K562 (cell line): ENCODE results near the gene B3GALT5. TPM values are rescaled to one million over a fixed set of nuclear protein-coding genes. Genes with fewer than 3 reads are reported as not detected.

ENCODE experiments used
- ATAC-seq: fragments of 200-7000 bp; cut with Tn5 transposase; 3 replicates; pipeline ENCODE4 v1.9.1; 2020; ENCODE audit warnings: moderate library complexity
- BruUV-seq: library from RNA; stranded (reverse); fragments of 400-500 nt; replicated peaks from 2 replicates; lab custom pipeline; 2021; lab: Mats Ljungman, UMichigan
- CTCF ChIA-PET: fragments of 300-600 bp; formaldehyde crosslinking; extraction: SDS; loops from one replicate; lab custom pipeline; 2021; ENCODE audit warnings: low intra/inter-chr PET ratio; lab: Yijun Ruan, JAX
- POLR2A ChIA-PET: fragments of 300-600, 350-650 bp; sonication (Branson Sonifier 250); formaldehyde crosslinking; extraction: SDS; loops from one replicate; lab custom pipeline; 2021; ENCODE audit warnings: antibody characterized with exemption, inconsistent platforms; lab: Yijun Ruan, JAX
- DNase-seq, 4 experiments: peaks; one replicate each; pipeline versions ENCODE4 v3.0.0 to v3.0.0-alpha.2; 2011 to 2018; ENCODE audit warnings: low spot score in 3 of 4, mixed read lengths in 3 of 4; ENCODE audit errors: extremely low read depth in 1 of 4
- FAIRE-seq: peaks from 2 replicates; lab custom pipeline; 2011; peaks lifted over from hg19 to GRCh38; lab: Jason Lieb, UNC
- H2AFZ ChIP-seq: 2 replicates; pipeline ENCODE4 v1.6.0; 2011; ENCODE audit warnings: low read depth, low read length, control low read depth, inconsistent platforms
- H3K27ac ChIP-seq: fragments of 200-600 bp; 3 replicates; pipeline ENCODE4 v1.8.0; 2011; ENCODE audit warnings: low read depth, mild to moderate bottlenecking, control low read depth, inconsistent platforms, low read length, moderate library complexity, mixed read lengths; ENCODE audit errors: extremely low read depth
- H3K27me3 ChIP-seq, 2 experiments: fragments of 300-600 bp in 1 of 2; 2 replicates in 1 of 2; 3 replicates in 1 of 2; pipeline versions ENCODE4 v1.6.0 to v1.8.0; 2011; ENCODE audit warnings: inconsistent platforms in 2 of 2, low read length in 2 of 2, mild to moderate bottlenecking in 1 of 2, mixed read lengths in 1 of 2, moderate library complexity in 1 of 2; ENCODE audit not compliant: control insufficient read depth in 2 of 2, insufficient read depth in 2 of 2
- H3K36me3 ChIP-seq: fragments of 300-600 bp; 3 replicates; pipeline ENCODE4 v1.8.0; 2011; ENCODE audit warnings: mild to moderate bottlenecking, low read length, inconsistent platforms; ENCODE audit not compliant: control insufficient read depth, insufficient read depth
- H3K4me1 ChIP-seq, 2 experiments: fragments of 200-600 bp in 1 of 2; replicated peaks in 1 of 2; 2 replicates in 1 of 2; 3 replicates in 1 of 2; pipeline versions ENCODE4 v1.5.1 to v1.8.0; 2011; ENCODE audit warnings: inconsistent platforms in 2 of 2, low read length in 2 of 2, mild to moderate bottlenecking in 1 of 2, mixed read lengths in 1 of 2, moderate library complexity in 1 of 2; ENCODE audit not compliant: control insufficient read depth in 2 of 2, insufficient read depth in 2 of 2
- H3K4me2 ChIP-seq: 2 replicates; pipeline ENCODE4 v1.6.1; 2011; ENCODE audit warnings: low read length, control low read depth, inconsistent platforms, mixed read lengths; ENCODE audit not compliant: insufficient read depth
- H3K4me3 ChIP-seq: fragments of 200-600 bp; sonication (generic), shearing (Covaris generic); 2 replicates; pipeline ENCODE4 v1.5.1; 2016; ENCODE audit warnings: control low read depth, inconsistent platforms
- H3K79me2 ChIP-seq: fragments of 200-600 bp; 3 replicates; pipeline ENCODE4 v1.8.0; 2011; ENCODE audit warnings: low read length, inconsistent platforms; ENCODE audit not compliant: control insufficient read depth, insufficient read depth
- H3K9ac ChIP-seq, 2 experiments: 2 replicates each; pipeline versions ENCODE4 v1.6.0 to v1.6.1; 2011; ENCODE audit warnings: low read depth in 2 of 2, low read length in 2 of 2, control low read depth in 1 of 2, inconsistent platforms in 1 of 2, mild to moderate bottlenecking in 1 of 2, mixed read lengths in 1 of 2; ENCODE audit not compliant: insufficient read depth in 1 of 2
- H3K9me1 ChIP-seq: one replicate; pipeline ENCODE4 v1.6.0; 2011; ENCODE audit warnings: inconsistent platforms, mild to moderate bottlenecking, low read length, moderate library complexity; ENCODE audit not compliant: control insufficient read depth, insufficient read depth
- H3K9me3 ChIP-seq: replicated peaks from 2 replicates; pipeline ENCODE4 v1.5.1; 2011; ENCODE audit warnings: low read depth, low read length, inconsistent platforms; ENCODE audit not compliant: control insufficient read depth, insufficient read depth
- H4K20me1 ChIP-seq: replicated peaks from 2 replicates; pipeline ENCODE4 v1.6.1; 2011; ENCODE audit warnings: low read length, inconsistent platforms, mixed read lengths; ENCODE audit not compliant: control insufficient read depth, insufficient read depth
- ETS2 ChIP-seq: IDR thresholded peaks from 2 replicates; pipeline ENCODE4 v1.6.1; 2016; ENCODE audit warnings: borderline replicate concordance, missing genetic modification characterization, mild to moderate bottlenecking, moderate library complexity, missing compliant biosample characterization; ENCODE audit not compliant: poor library complexity, severe bottlenecking
- L3MBTL2 ChIP-seq: fragments of 450-650 bp; IDR thresholded peaks from 2 replicates; pipeline ENCODE4 v1.6.1; 2016; ENCODE audit warnings: mild to moderate bottlenecking, moderate library complexity
- RAD51 ChIP-seq: fragments of 450-650 bp; IDR thresholded peaks from 2 replicates; pipeline ENCODE4 v1.7.1; 2016; ENCODE audit warnings: low read depth, mild to moderate bottlenecking, borderline replicate concordance
- RBM25 ChIP-seq: fragments of 200-400 bp; formaldehyde crosslinking; IDR thresholded peaks from 2 replicates; pipeline ENCODE4 v1.6.1; 2018; ENCODE audit warnings: low read length, low read depth, moderate library complexity; ENCODE audit not compliant: severe bottlenecking
- TAF15 ChIP-seq: fragments of 200-400 bp; formaldehyde crosslinking; IDR thresholded peaks from 2 replicates; pipeline ENCODE4 v1.6.1; 2017; ENCODE audit warnings: mild to moderate bottlenecking, low read depth, low read length, moderate library complexity
- WGBS: fragments of 100-300 bp; shearing (Covaris generic); methylation state at CpG from one replicate; pipeline ENCODE4 v1.1.6; 2016; ENCODE audit warnings: low coverage, mixed read lengths; ENCODE audit not compliant: insufficient coverage; ENCODE audit errors: missing lambda C conversion rate; 5-methylcytosine and 5-hydroxymethylcytosine counted together
- in situ Hi-C: fragments of 300-500 bp; cut with MboI; formaldehyde crosslinking; loops from 4 replicates; pipeline ENCODE4 v1.15.0; 2018; ENCODE audit warnings: inconsistent platforms, mixed read lengths
- intact Hi-C: fragments of 100-400 bp; cut with micrococcal nuclease; formaldehyde crosslinking; loops from 2 replicates; pipeline ENCODE4 v1.14.2; 2022
- polyA plus RNA-seq, 8 experiments: library from polyadenylated mRNA; depleted of rRNA in 4 of 8; stranded (reverse) in 5 of 8; unstranded in 3 of 8; fragments of >200 nt; fragmentation: Nextera tagmentation in 2 of 8; fragmentation: Illumina TruSeq in 1 of 8; extraction: Ambion mirVana in 2 of 8; extraction: Trizol in 1 of 8; gene quantifications; 2 replicates each; pipeline versions ENCODE4 v1.2.1 to v1.2.3, GENCODE V29; 2011 to 2014; ENCODE audit warnings: inconsistent platforms in 1 of 8, missing spikeins in 1 of 8
- total RNA-seq, 7 experiments: library from RNA; depleted of rRNA in 6 of 7; stranded (reverse); fragments of >200 nt in 6 of 7; fragmentation: Illumina TruSeq in 2 of 7; extraction: Trizol in 2 of 7; gene quantifications; 2 replicates each; pipeline versions ENCODE4 v1.2.1 to v1.2.3, GENCODE V29; 2011 to 2021; ENCODE audit warnings: low replicate concordance in 1 of 7
- TF ChIP-seq, protein P1 (sequence below): sonication (generic); formaldehyde crosslinking; IDR thresholded peaks from 2 replicates; pipeline ENCODE4 v1.5.0; 2020; ENCODE audit warnings: missing genetic modification reagents
- TF ChIP-seq, protein P2 (sequence below): sonication (generic); formaldehyde crosslinking; IDR thresholded peaks from 2 replicates; pipeline ENCODE4 v1.9.0; 2022; ENCODE audit warnings: mild to moderate bottlenecking, missing genetic modification reagents

B3GALT5 gene
- total and polyA plus RNA-seq, 9 of the 15 experiments (the other 6 are each of a cell fraction or from before 2014, with no cell fraction given): 0.02 TPM; not detected in 8

DNA sequence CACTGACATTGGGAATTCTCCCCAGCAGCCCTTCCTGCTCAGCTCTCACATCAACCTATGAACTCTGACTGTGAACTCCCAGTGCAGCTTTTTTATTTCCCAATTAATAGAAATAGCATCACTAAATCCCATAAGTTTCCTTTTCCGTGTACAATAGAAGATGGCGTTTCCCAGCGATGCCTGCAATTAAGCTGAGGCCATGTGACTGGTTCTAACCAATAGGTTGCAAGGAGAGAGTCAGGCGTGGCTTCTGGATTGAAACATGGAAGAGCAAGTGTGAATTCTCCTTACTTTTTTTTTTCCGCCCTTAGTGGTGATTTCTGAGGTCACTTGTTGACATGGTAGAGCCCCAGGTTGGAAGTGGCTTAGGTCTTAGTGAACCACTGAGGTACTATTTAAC, 73.3 kb downstream of the B3GALT5 start:
- no peaks in the 10 kb centered on the region; a peak in 1 of 5 replicates for H3K27me3 ChIP-seq
- no peak overlapping the region for H3K4me2 ChIP-seq
- in situ Hi-C loops: no loop called here
- no peak overlapping the region for H3K9ac ChIP-seq
- H3K79me2 ChIP-seq: no peaks in the 10 kb centered on the region
- no TSS peak for BruUV-seq
- H3K4me3 ChIP-seq: no peak overlapping the region
- ChIA-PET POLR2A (interaction anchor here (0.6 to 0.7 kb wide), 3 partner anchors 22 to 635 kb away, joined by 3 to 4 read pairs (median 3); no protein-coding TSS in a partner anchor), CTCF (interaction anchor here (0.6 kb wide), 1 partner anchor 259 kb away, joined by 3 read pairs; no protein-coding TSS in a partner anchor)
- intact Hi-C loops: no loop called here
- TF ChIP-seq RAD51 (peak; percentile 62), RBM25 (peak; percentile 13), L3MBTL2 (peak; percentile 29; the same call in 1 of the 2 replicates), TAF15 (no peak), ETS2 (tag) (no peak)
- TF ChIP-seq, protein P1, sequence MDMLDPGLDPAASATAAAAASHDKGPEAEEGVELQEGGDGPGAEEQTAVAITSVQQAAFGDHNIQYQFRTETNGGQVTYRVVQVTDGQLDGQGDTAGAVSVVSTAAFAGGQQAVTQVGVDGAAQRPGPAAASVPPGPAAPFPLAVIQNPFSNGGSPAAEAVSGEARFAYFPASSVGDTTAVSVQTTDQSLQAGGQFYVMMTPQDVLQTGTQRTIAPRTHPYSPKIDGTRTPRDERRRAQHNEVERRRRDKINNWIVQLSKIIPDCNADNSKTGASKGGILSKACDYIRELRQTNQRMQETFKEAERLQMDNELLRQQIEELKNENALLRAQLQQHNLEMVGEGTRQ (CRISPR knock-in tag): peak; percentile 89
- TF ChIP-seq, protein P2, sequence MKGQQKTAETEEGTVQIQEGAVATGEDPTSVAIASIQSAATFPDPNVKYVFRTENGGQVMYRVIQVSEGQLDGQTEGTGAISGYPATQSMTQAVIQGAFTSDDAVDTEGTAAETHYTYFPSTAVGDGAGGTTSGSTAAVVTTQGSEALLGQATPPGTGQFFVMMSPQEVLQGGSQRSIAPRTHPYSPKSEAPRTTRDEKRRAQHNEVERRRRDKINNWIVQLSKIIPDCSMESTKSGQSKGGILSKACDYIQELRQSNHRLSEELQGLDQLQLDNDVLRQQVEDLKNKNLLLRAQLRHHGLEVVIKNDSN (CRISPR knock-in tag): 0 out of 2 replicates have a peak, but pooled peaks have one; percentile 18
- H3K27ac ChIP-seq: no peak overlapping the region
- H3K36me3 ChIP-seq: no peaks in the 10 kb centered on the region
- H4K20me1 ChIP-seq: no peaks in the 10 kb centered on the region
- H2AFZ ChIP-seq: peak overlapping the region; percentile 18; the same call in 1 of the 2 replicates
- DNase-seq (peak in 2 of 4 experiments; percentile 24 to 30), ATAC-seq (peak; percentile 69), FAIRE-seq (no peak)
- H3K4me1 ChIP-seq: no peaks in the 10 kb centered on the region
- H3K9me3 ChIP-seq: no peaks in the 10 kb centered on the region
- no peaks in the 10 kb centered on the region for H3K9me1 ChIP-seq
- WGBS: 1% methylated on average over 5 of the region's 5 CpGs
